ENCODE measurements around the gene SENP6.

DNA sequence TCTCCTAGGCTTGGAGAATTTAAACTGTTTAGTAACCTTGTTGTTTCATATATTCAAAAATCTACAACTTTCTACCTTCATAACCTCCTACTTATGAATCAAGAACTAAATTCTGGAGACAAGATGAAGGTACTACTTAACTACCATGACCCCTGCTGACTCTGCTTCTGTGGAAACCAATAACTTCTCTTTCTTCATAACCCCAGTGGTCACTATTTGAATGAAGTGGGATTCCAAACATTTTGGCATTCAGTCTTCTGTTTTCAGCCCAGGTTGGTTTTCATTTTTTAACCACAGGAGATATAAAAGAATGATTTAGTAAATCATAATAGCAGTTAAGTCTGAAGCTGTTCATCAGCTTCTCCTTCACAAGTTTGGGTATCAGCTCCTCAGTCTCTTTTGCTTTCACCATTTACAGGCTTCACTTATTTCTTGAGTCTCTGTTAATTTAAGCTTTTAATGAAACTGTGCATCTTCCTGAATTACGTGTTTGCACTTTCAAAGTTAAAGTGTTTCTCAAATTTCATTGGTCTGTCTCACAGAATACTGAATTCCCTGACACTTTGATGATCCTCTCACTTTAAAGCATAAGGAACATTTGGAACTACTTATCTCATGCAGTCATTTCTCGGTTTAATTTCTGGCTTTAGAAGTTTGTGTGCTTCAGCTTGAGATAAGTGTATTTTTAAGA lies 9.5 kb downstream of the SENP6 start:
- TF ChIP-seq, protein P1, sequence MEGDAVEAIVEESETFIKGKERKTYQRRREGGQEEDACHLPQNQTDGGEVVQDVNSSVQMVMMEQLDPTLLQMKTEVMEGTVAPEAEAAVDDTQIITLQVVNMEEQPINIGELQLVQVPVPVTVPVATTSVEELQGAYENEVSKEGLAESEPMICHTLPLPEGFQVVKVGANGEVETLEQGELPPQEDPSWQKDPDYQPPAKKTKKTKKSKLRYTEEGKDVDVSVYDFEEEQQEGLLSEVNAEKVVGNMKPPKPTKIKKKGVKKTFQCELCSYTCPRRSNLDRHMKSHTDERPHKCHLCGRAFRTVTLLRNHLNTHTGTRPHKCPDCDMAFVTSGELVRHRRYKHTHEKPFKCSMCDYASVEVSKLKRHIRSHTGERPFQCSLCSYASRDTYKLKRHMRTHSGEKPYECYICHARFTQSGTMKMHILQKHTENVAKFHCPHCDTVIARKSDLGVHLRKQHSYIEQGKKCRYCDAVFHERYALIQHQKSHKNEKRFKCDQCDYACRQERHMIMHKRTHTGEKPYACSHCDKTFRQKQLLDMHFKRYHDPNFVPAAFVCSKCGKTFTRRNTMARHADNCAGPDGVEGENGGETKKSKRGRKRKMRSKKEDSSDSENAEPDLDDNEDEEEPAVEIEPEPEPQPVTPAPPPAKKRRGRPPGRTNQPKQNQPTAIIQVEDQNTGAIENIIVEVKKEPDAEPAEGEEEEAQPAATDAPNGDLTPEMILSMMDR (IDR thresholded peaks at IDR 0.05) = no peak
- TF ChIP-seq POLR2A (IDR thresholded peaks at IDR 0.05) (no peak), POLR2AphosphoS5 (IDR thresholded peaks at IDR 0.05) (no peak), EP300 (IDR thresholded peaks at IDR 0.05) (no peak)

All from gastroesophageal sphincter (tissue), 3 donors.